Non-pigmented ciliary epithelial cell (primary cell): ENCODE measurements around the gene TNIK.

Source experiments
- DNase-seq: peaks from one replicate; pipeline ENCODE4 v3.0.0-alpha.2; 2010; ENCODE audit warnings: low read depth

TNIK gene

GRCh38 chr3:171336406-171336805 is 123.8 kb downstream of the TNIK start:
- no peak for DNase-seq

GRCh38 chr3:171335559-171335958 is 124.6 kb downstream of the TNIK start:
- no peak for DNase-seq

GRCh38 chr3:171334465-171334811 is 125.8 kb downstream of the TNIK start:
- no peak for DNase-seq

GRCh38 chr3:171333784-171334464 is 126.3 kb downstream of the TNIK start:
- no peak for DNase-seq

- DNase-seq, result no peak
Observed at GRCh38 chr3:171330938-171331337, 129.3 kb downstream of the TNIK start.

- DNase-seq, result no peak
Observed at GRCh38 chr3:171329746-171330145, 130.5 kb downstream of the TNIK start.

GRCh38 chr3:171328419-171329082 is 131.7 kb downstream of the TNIK start:
- DNase-seq, result no peak

- no peak for DNase-seq
Observed at GRCh38 chr3:171327441-171328174, 132.6 kb downstream of the TNIK start.

GRCh38 chr3:171326717-171327440 is 133.3 kb downstream of the TNIK start:
- no peak for DNase-seq

- no peak for DNase-seq
Observed at GRCh38 chr3:171323938-171324536, 136.2 kb downstream of the TNIK start.

GRCh38 chr3:171321559-171322360 is 138.4 kb downstream of the TNIK start:
- DNase-seq, result no peak

GRCh38 chr3:171320750-171321558 is 139.3 kb downstream of the TNIK start:
- no peak for DNase-seq

GRCh38 chr3:171317171-171317570 is 143.0 kb downstream of the TNIK start:
- no peak for DNase-seq

GRCh38 chr3:171315919-171316318 is 144.3 kb downstream of the TNIK start:
- no peak for DNase-seq

- no peak for DNase-seq
Observed at GRCh38 chr3:171315101-171315500, 145.1 kb downstream of the TNIK start.

- DNase-seq, result no peak
Observed at GRCh38 chr3:171314341-171314740, 145.9 kb downstream of the TNIK start.

- no peak for DNase-seq
Observed at GRCh38 chr3:171313702-171314101, 146.5 kb downstream of the TNIK start.

GRCh38 chr3:171312741-171313140 is 147.5 kb downstream of the TNIK start:
- DNase-seq, result no peak

- DNase-seq, result no peak
Observed at GRCh38 chr3:171311784-171312183, 148.4 kb downstream of the TNIK start.

GRCh38 chr3:171309906-171310359 is 150.3 kb downstream of the TNIK start:
- peak; percentile 53 for DNase-seq
